Immature natural killer cell (primary cell): ENCODE measurements around the gene CAPN3. TPM values are rescaled to one million over a fixed set of nuclear protein-coding genes. Genes with fewer than 3 reads are reported as not detected.

Source experiments
- DNase-seq, 3 donors: peaks; one replicate each; pipeline ENCODE4 v3.0.0; 2022; ENCODE audit warnings: mixed read lengths in 1 of 3
- H3K27ac Mint-ChIP-seq, 6 donors: one replicate each; pipeline ENCODE4 v1.8.0; 2020; ENCODE audit warnings: mixed read lengths in 6 of 6, mild to moderate bottlenecking in 5 of 6, inconsistent platforms in 4 of 6, moderate library complexity in 3 of 6
- H3K27me3 Mint-ChIP-seq, 3 donors: one replicate each; pipeline ENCODE4 v1.8.0; 2020 to 2021; ENCODE audit warnings: low read depth in 3 of 3, mild to moderate bottlenecking in 3 of 3, mixed read lengths in 3 of 3, moderate library complexity in 3 of 3, inconsistent platforms in 1 of 3
- H3K36me3 Mint-ChIP-seq, 3 donors: one replicate each; pipeline ENCODE4 v1.8.0; 2020; ENCODE audit warnings: mixed read lengths in 3 of 3, inconsistent platforms in 2 of 3, mild to moderate bottlenecking in 2 of 3
- H3K4me1 Mint-ChIP-seq, 2 donors: one replicate each; pipeline ENCODE4 v1.8.0; 2020; ENCODE audit warnings: inconsistent platforms in 2 of 2, mild to moderate bottlenecking in 2 of 2, mixed read lengths in 2 of 2, moderate library complexity in 1 of 2
- H3K4me3 Mint-ChIP-seq, 5 donors: one replicate each; pipeline ENCODE4 v1.8.0; 2020; ENCODE audit warnings: mild to moderate bottlenecking in 5 of 5, mixed read lengths in 5 of 5, inconsistent platforms in 3 of 5, moderate library complexity in 3 of 5
- H3K9me3 Mint-ChIP-seq, 6 donors: one replicate each; pipeline ENCODE4 v1.8.0; 2020; ENCODE audit warnings: mild to moderate bottlenecking in 6 of 6, mixed read lengths in 6 of 6, inconsistent platforms in 4 of 6, moderate library complexity in 3 of 6
- polyA plus RNA-seq, 3 donors: library from polyadenylated mRNA; unstranded; fragments of 300-500 nt; fragmentation: Illumina TruSeq; gene quantifications; one replicate each; pipeline ENCODE4 v1.2.3, GENCODE V29; 2021

Gene CAPN3
- polyA plus RNA-seq, 3 donors from 2014 or later, result 1.9 to 2.3 TPM; not detected in 1

GRCh38 chr15:42343596-42344232 is 15.6 kb upstream of the CAPN3 start:
- no peak overlapping the region for H3K4me3 Mint-ChIP-seq
- no peaks in the 10 kb centered on the region for H3K4me1 Mint-ChIP-seq
- peaks cover 4 to 30% (median 21%) of the 10 kb centered on the region in 3 donors for H3K36me3 Mint-ChIP-seq
- no peaks in the 10 kb centered on the region for H3K9me3 Mint-ChIP-seq
- H3K27ac Mint-ChIP-seq, result no peak overlapping the region
- H3K27me3 Mint-ChIP-seq, result no peaks in the 10 kb centered on the region
- DNase-seq, result no peak

DNA sequence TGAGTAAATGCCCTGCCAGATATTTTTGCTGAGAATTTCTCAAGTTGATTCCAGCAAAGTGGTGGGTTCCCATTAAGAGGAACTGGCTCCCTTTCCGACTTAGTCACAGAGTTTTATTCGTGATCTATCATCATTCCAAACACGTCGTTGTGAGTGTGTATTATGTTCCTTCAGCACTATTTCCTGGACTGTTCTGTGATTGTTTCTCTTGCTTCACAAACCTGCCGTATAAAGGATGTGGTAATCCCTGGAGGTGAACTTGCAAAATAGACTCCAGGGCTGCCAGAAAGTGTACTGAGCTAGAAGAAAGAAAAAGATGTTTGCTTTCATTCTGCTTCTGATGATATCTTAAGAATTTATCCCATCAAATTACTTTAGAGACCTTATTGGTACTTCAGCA is 14.5 kb upstream of the CAPN3 start:
- Mint-ChIP-seq H3K27me3 (no peaks in the 10 kb centered on the region), H3K27ac (no peak overlapping the region), H3K36me3 (peaks cover 4 to 33% (median 20%) of the 10 kb centered on the region in 3 donors), H3K9me3 (no peaks in the 10 kb centered on the region), H3K4me1 (no peaks in the 10 kb centered on the region), H3K4me3 (no peak overlapping the region)
- no peak for DNase-seq

DNA sequence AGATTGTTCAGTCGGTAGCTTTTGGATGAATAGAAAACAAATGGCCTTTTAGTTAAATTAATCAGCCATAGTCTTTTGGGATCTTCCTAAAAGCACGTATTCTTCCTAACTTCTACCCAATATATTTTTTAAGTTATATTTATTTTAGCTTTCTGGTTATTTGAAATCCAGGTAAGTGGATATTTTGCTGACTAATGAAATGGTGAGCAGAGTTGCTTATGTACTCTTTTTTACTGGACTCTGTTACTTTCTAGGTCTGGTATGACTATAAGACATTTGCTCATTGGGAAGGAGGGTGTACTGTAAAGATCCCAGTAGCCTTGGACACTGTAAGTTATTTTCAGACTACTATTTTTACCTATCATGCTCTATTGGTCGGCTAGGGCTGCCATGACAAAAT is 13.8 kb upstream of the CAPN3 start:
- Mint-ChIP-seq H3K9me3 (no peaks in the 10 kb centered on the region), H3K36me3 (peaks cover 8 to 34% (median 18%) of the 10 kb centered on the region in 3 donors), H3K4me1 (no peaks in the 10 kb centered on the region), H3K4me3 (no peak overlapping the region), H3K27me3 (no peaks in the 10 kb centered on the region), H3K27ac (no peak overlapping the region)
- DNase-seq, result no peak

GRCh38 chr15:42348083-42348482 is 11.2 kb upstream of the CAPN3 start:
- no peaks in the 10 kb centered on the region for H3K27me3 Mint-ChIP-seq
- no peak for DNase-seq
- H3K27ac Mint-ChIP-seq, result no peak overlapping the region
- H3K9me3 Mint-ChIP-seq, result no peaks in the 10 kb centered on the region
- peaks cover 22 to 49% (median 34%) of the 10 kb centered on the region in 3 donors for H3K36me3 Mint-ChIP-seq
- H3K4me1 Mint-ChIP-seq, result no peaks in the 10 kb centered on the region
- no peak overlapping the region for H3K4me3 Mint-ChIP-seq

GRCh38 chr15:42349186-42349585 is 10.1 kb upstream of the CAPN3 start:
- no peak overlapping the region for H3K4me3 Mint-ChIP-seq
- no peak overlapping the region for H3K27ac Mint-ChIP-seq
- no peak for DNase-seq
- H3K9me3 Mint-ChIP-seq, result no peaks in the 10 kb centered on the region
- no peaks in the 10 kb centered on the region for H3K4me1 Mint-ChIP-seq
- peaks cover 27 to 54% (median 37%) of the 10 kb centered on the region in 3 donors for H3K36me3 Mint-ChIP-seq
- H3K27me3 Mint-ChIP-seq, result no peaks in the 10 kb centered on the region

- Mint-ChIP-seq H3K9me3 (no peaks in the 10 kb centered on the region), H3K27me3 (no peaks in the 10 kb centered on the region), H3K4me3 (no peak overlapping the region), H3K36me3 (peaks cover 23 to 39% (median 26%) of the 10 kb centered on the region in 3 donors), H3K4me1 (no peaks in the 10 kb centered on the region), H3K27ac (no peak overlapping the region)
- no peak for DNase-seq
These were observed 6.9 kb upstream of the CAPN3 start for GRCh38 chr15:42352401-42352800.

GRCh38 chr15:42353061-42353460 is 6.2 kb upstream of the CAPN3 start:
- Mint-ChIP-seq H3K4me1 (no peaks in the 10 kb centered on the region), H3K27me3 (no peaks in the 10 kb centered on the region), H3K36me3 (peaks cover 23 to 39% (median 26%) of the 10 kb centered on the region in 3 donors), H3K9me3 (no peaks in the 10 kb centered on the region), H3K4me3 (no peak overlapping the region), H3K27ac (no peak overlapping the region)
- no peak for DNase-seq

- Mint-ChIP-seq H3K36me3 (peaks cover 23 to 40% (median 30%) of the 10 kb centered on the region in 3 donors), H3K4me3 (no peak overlapping the region), H3K4me1 (no peaks in the 10 kb centered on the region), H3K27ac (no peak overlapping the region), H3K27me3 (no peaks in the 10 kb centered on the region), H3K9me3 (no peaks in the 10 kb centered on the region)
- no peak for DNase-seq
These were observed 4.5 kb upstream of the CAPN3 start for GRCh38 chr15:42354824-42355223.

- no peaks in the 10 kb centered on the region for H3K27me3 Mint-ChIP-seq
- no peaks in the 10 kb centered on the region for H3K9me3 Mint-ChIP-seq
- no peak overlapping the region for H3K27ac Mint-ChIP-seq
- no peak for DNase-seq
- no peaks in the 10 kb centered on the region for H3K4me1 Mint-ChIP-seq
- H3K36me3 Mint-ChIP-seq, result peaks cover 20 to 37% (median 30%) of the 10 kb centered on the region in 3 donors
- H3K4me3 Mint-ChIP-seq, result no peak overlapping the region
These were observed 4.0 kb upstream of the CAPN3 start for GRCh38 chr15:42355291-42355690.

DNA sequence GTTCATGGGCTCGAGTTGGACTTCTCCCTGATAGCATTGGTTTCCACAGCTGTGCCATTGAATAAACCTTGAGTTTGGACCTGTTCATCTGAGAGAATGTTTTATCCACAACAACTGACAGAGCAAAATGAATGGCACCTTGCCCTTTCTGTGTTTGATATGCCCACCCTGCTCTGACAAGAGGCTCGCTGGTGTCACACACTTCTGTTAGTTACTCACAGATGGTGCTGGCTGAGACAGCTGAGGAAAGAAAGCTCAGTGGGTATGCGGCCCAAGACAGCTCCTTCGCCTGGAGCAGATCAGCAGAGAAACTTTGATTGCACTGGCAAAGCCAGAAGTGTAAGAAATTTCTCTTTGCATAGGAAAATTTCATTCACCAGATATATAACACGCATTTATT is 2.5 kb upstream of the CAPN3 start:
- H3K4me3 Mint-ChIP-seq, result no peak overlapping the region
- peaks cover 12 to 32% (median 20%) of the 10 kb centered on the region in 3 donors for H3K36me3 Mint-ChIP-seq
- DNase-seq, result no peak
- no peaks in the 10 kb centered on the region for H3K4me1 Mint-ChIP-seq
- no peaks in the 10 kb centered on the region for H3K9me3 Mint-ChIP-seq
- H3K27ac Mint-ChIP-seq, result peak overlapping the region in 1 of 6 donors; percentile 37
- no peaks in the 10 kb centered on the region for H3K27me3 Mint-ChIP-seq

DNA sequence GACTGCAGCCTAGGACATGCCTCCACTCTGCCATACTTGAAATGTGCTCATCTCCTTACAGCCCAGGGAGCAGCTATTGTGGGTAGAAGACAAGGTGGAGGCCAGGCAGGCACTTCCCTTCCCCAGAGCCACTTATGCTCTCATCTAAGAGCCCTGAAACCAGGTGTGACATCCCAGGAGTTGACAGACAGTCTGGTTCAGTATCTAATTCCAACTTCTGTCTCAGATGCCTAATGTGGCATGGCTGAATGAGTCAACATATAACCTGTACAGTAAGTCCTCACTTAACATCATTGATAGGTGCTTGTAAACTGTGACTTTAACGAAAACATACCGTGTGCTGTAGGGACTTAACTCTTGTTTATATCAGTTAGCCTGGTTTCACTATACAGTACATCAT is 1.2 kb upstream of the CAPN3 start:
- DNase-seq, result no peak
- no peaks in the 10 kb centered on the region for H3K9me3 Mint-ChIP-seq
- no peaks in the 10 kb centered on the region for H3K4me1 Mint-ChIP-seq
- no peaks in the 10 kb centered on the region for H3K27me3 Mint-ChIP-seq
- H3K4me3 Mint-ChIP-seq, result no peak overlapping the region
- peaks cover 4 to 24% (median 15%) of the 10 kb centered on the region in 3 donors for H3K36me3 Mint-ChIP-seq
- no peak overlapping the region for H3K27ac Mint-ChIP-seq

GRCh38 chr15:42359985-42360384 is 684 bp downstream of the CAPN3 start:
- Mint-ChIP-seq H3K4me1 (no peaks in the 10 kb centered on the region), H3K27me3 (no peaks in the 10 kb centered on the region), H3K9me3 (no peaks in the 10 kb centered on the region), H3K27ac (no peak overlapping the region), H3K36me3 (peaks cover 0 to 11% (median 7%) of the 10 kb centered on the region in 3 donors), H3K4me3 (no peak overlapping the region)
- no peak for DNase-seq

DNA sequence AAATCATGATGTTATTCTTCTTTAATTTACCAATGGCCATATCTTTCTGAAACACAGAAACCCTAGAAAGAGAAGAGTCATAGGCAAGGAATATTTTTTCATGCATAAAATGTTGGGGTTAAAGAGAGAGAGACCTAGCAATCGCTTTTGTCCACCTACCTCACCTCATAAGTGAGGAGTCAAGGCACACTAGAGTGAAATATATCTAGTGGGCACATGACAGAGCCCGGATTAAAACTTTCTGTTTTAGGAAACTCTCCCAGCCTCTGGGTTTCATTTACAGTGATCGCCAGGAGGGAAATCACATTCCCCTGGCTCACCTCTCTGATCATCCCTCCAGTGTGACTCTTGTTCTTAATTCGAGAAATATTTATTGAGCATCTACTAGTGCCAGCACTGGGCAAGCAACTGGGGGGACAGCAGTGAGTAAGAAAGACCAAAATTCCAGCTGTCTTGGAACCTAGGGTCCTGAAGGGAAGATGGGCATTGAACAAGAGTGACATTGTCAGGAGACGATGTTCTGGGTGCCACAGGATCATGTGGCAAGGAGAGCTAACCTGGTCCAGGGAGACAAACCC is 1.3 kb downstream of the CAPN3 start:
- no peaks in the 10 kb centered on the region for H3K4me1 Mint-ChIP-seq
- no peak overlapping the region for H3K27ac Mint-ChIP-seq
- no peak for DNase-seq
- no peaks in the 10 kb centered on the region for H3K9me3 Mint-ChIP-seq
- H3K36me3 Mint-ChIP-seq, result peaks cover 0 to 11% (median 7%) of the 10 kb centered on the region in 3 donors
- no peak overlapping the region for H3K4me3 Mint-ChIP-seq
- no peaks in the 10 kb centered on the region for H3K27me3 Mint-ChIP-seq

GRCh38 chr15:42363487-42363886 is 4.2 kb downstream of the CAPN3 start:
- Mint-ChIP-seq H3K9me3 (no peaks in the 10 kb centered on the region), H3K27me3 (no peaks in the 10 kb centered on the region), H3K27ac (no peak overlapping the region)

GRCh38 chr15:42363942-42364341 is 4.6 kb downstream of the CAPN3 start:
- Mint-ChIP-seq H3K4me3 (no peak overlapping the region), H3K36me3 (peaks cover 0 to 11% (median 7%) of the 10 kb centered on the region in 3 donors), H3K4me1 (no peaks in the 10 kb centered on the region), H3K27me3 (no peaks in the 10 kb centered on the region), H3K9me3 (no peaks in the 10 kb centered on the region), H3K27ac (no peak overlapping the region)
- no peak for DNase-seq

More at GRCh38 chr15:42363487-42363886, 4.2 kb downstream of the CAPN3 start:
- DNase-seq, result no peak
- Mint-ChIP-seq H3K36me3 (peaks cover 0 to 11% (median 7%) of the 10 kb centered on the region in 3 donors), H3K4me3 (no peak overlapping the region), H3K4me1 (no peaks in the 10 kb centered on the region)
